ENCODE data around the gene ERBB4. TPM values are rescaled to one million over a fixed set of nuclear protein-coding genes. Genes with fewer than 3 reads are reported as not detected.

ERBB4 gene
- polyA plus RNA-seq, 3 donors = 0.07 to 0.25 (median 0.11) TPM

- 66 to 75% (median 73%) methylated on average over 4 of the region's 4 CpGs for WGBS, 3 donors
- no peak overlapping the region for H3K27ac ChIP-seq (ENCODE audit: low read depth, low read length)
These were observed 200.9 kb downstream of the ERBB4 start for GRCh38 chr2:212337486-212338343.

- H3K27ac ChIP-seq (ENCODE audit: low read depth, low read length) = no peak overlapping the region
- WGBS, 3 donors = 47 to 64% (median 51%) methylated on average over 2 of the region's 2 CpGs
These were observed 201.6 kb downstream of the ERBB4 start for GRCh38 chr2:212337036-212337435.

- no peak overlapping the region for H3K27ac ChIP-seq (ENCODE audit: low read depth, low read length)
- WGBS, 3 donors = 66 to 90% (median 83%) methylated on average over 4 of the region's 4 CpGs
These were observed 208.3 kb downstream of the ERBB4 start for GRCh38 chr2:212330263-212330662.

GRCh38 chr2:212328712-212329496, 209.7 kb downstream of the ERBB4 start:
- no peak overlapping the region for H3K27ac ChIP-seq (ENCODE audit: low read depth, low read length)

GRCh38 chr2:212328136-212328535, 210.5 kb downstream of the ERBB4 start:
- WGBS, 3 donors = 73 to 80% (median 79%) methylated on average over 2 of the region's 2 CpGs
- no peak overlapping the region for H3K27ac ChIP-seq (ENCODE audit: low read depth, low read length)

- 64 to 81% (median 78%) methylated on average over 4 of the region's 4 CpGs for WGBS, 3 donors
- no peak overlapping the region for H3K27ac ChIP-seq (ENCODE audit: low read depth, low read length)
These were observed 211.3 kb downstream of the ERBB4 start for GRCh38 chr2:212327171-212327809.

GRCh38 chr2:212318636-212319035, 220.0 kb downstream of the ERBB4 start:
- WGBS, 3 donors = 78 to 98% (median 87%) methylated on average over 2 of the region's 2 CpGs
- H3K27ac ChIP-seq (ENCODE audit: low read depth, low read length) = no peak overlapping the region

- no peak overlapping the region for H3K27ac ChIP-seq (ENCODE audit: low read depth, low read length)
These were observed 223.9 kb downstream of the ERBB4 start for GRCh38 chr2:212314680-212315079.

GRCh38 chr2:212311807-212312404, 226.7 kb downstream of the ERBB4 start:
- H3K27ac ChIP-seq (ENCODE audit: low read depth, low read length) = no peak overlapping the region
- 79 to 92% (median 81%) methylated on average over 3 of the region's 3 CpGs for WGBS, 3 donors

GRCh38 chr2:212299943-212300342, 238.7 kb downstream of the ERBB4 start:
- WGBS, 3 donors = 91 to 96% (median 92%) methylated on average over 2 of the region's 2 CpGs
- H3K27ac ChIP-seq (ENCODE audit: low read depth, low read length) = no peak overlapping the region

- no peak overlapping the region for H3K27ac ChIP-seq (ENCODE audit: low read depth, low read length)
- 52 to 74% (median 65%) methylated on average over 3 of the region's 3 CpGs for WGBS, 3 donors
These were observed 239.3 kb downstream of the ERBB4 start for GRCh38 chr2:212299333-212299732.

- H3K27ac ChIP-seq (ENCODE audit: low read depth, low read length) = no peak overlapping the region
- 73 to 88% (median 76%) methylated on average over 3 of the region's 3 CpGs for WGBS, 3 donors
These were observed 243.0 kb downstream of the ERBB4 start for GRCh38 chr2:212295571-212295970.

GRCh38 chr2:212294816-212295215, 243.8 kb downstream of the ERBB4 start:
- 50 to 62% (median 57%) methylated on average over 2 of the region's 2 CpGs for WGBS, 3 donors

GRCh38 chr2:212289301-212289700, 249.3 kb downstream of the ERBB4 start:
- H3K27ac ChIP-seq (ENCODE audit: low read depth, low read length) = no peak overlapping the region

More at GRCh38 chr2:212294816-212295215, 243.8 kb downstream of the ERBB4 start:
- H3K27ac ChIP-seq (ENCODE audit: low read depth, low read length) = no peak overlapping the region

- H3K27ac ChIP-seq (ENCODE audit: low read depth, low read length) = no peak overlapping the region
- 90 to 94% (median 92%) methylated on average over 8 of the region's 8 CpGs for WGBS, 3 donors
These were observed 250.3 kb downstream of the ERBB4 start for GRCh38 chr2:212288308-212288707.

GRCh38 chr2:212284166-212284565, 254.4 kb downstream of the ERBB4 start:
- WGBS, 3 donors = 26 to 48% (median 43%) methylated on average over 1 of the region's 1 CpG

GRCh38 chr2:212282671-212283261, 255.8 kb downstream of the ERBB4 start:
- H3K27ac ChIP-seq (ENCODE audit: low read depth, low read length) = no peak overlapping the region
- 35 to 64% (median 54%) methylated on average over 3 of the region's 3 CpGs for WGBS, 3 donors

More at GRCh38 chr2:212284166-212284565, 254.4 kb downstream of the ERBB4 start:
- no peak overlapping the region for H3K27ac ChIP-seq (ENCODE audit: low read depth, low read length)

- WGBS, 3 donors = 43 to 59% (median 57%) methylated on average over 3 of the region's 3 CpGs
These were observed 261.8 kb downstream of the ERBB4 start for GRCh38 chr2:212276813-212277212.

More at GRCh38 chr2:212276813-212277212, 261.8 kb downstream of the ERBB4 start:
- H3K27ac ChIP-seq (ENCODE audit: low read depth, low read length) = no peak overlapping the region

Data from adipose tissue (tissue), 3 donors.